NCI-H2196 treated with DMSO at 0.1 percent for 48 hours (cell line): ENCODE results near the gene AIM2.
"Not testable (repeated sequence)": the region's sequence is repeated elsewhere in the genome, so short reads cannot be mapped to it uniquely, and the experiment has no call there.

Experiments used
- DNase-seq: peaks from one replicate; lab custom pipeline; 2025; ENCODE audit not compliant: unreplicated experiment; lab: John Stamatoyannopoulos, UW

The AIM2 gene, protein sequence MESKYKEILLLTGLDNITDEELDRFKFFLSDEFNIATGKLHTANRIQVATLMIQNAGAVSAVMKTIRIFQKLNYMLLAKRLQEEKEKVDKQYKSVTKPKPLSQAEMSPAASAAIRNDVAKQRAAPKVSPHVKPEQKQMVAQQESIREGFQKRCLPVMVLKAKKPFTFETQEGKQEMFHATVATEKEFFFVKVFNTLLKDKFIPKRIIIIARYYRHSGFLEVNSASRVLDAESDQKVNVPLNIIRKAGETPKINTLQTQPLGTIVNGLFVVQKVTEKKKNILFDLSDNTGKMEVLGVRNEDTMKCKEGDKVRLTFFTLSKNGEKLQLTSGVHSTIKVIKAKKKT

GRCh38 chr1:159076438-159077119 lies at the start of gene AIM2:
AIM2 (minus strand) TSS chr1:159076766; CDS start chr1:159073499, 3,267 bp downstream.
- no peak for DNase-seq

- DNase-seq: no peak
Observed at GRCh38 chr1:159123587-159123986, 47.0 kb upstream of the AIM2 start.

- DNase-seq: no peak
Observed at GRCh38 chr1:159122005-159122621, 45.5 kb upstream of the AIM2 start.

DNA sequence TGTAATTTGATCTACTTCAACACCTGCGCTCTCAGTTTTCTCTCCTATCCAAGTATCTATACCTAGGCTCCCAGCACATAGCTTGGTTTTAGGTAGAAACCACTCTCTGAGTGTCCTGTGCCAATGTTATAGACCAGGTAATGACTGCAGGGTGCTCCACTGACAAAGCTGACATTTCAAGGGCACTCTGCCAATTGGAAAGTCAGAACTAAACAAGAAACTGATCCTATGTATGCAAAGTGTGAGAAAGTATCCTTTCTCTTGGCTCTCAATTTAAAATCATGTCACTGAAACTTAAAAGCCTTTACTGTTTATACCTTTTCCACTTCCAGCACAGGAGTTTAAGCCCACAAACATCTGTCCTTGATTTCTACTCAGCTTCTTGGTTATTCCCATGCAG lies 45.0 kb upstream of the AIM2 start:
- no peak for DNase-seq

GRCh38 chr1:159120317-159120716 lies 43.8 kb upstream of the AIM2 start:
- no peak for DNase-seq

GRCh38 chr1:159113596-159114433 lies 37.2 kb upstream of the AIM2 start:
- no peak for DNase-seq

DNA sequence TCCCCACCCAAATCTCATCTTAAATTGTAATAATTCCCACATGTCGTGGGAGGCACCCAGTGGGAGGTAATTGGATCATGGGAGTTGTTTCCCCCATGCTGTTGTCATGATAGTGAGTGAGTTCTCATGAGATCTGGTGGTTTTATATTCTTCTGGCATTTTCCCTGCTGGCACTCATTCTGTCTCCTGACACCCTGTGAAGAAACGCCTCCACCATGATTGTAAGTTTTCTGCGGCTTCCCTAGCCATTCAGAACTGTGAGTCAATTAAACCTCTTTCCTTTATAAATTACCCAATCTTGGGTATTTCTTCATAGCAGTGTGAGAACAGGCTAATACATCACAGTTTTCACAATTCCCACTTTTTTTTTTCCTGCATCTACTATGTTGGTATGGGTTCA lies 26.5 kb upstream of the AIM2 start:
- not testable (repeated sequence) for DNase-seq

GRCh38 chr1:159100589-159100988 lies 24.0 kb upstream of the AIM2 start:
- DNase-seq: no peak

GRCh38 chr1:159098596-159098995 lies 22.0 kb upstream of the AIM2 start:
- no peak for DNase-seq

DNA sequence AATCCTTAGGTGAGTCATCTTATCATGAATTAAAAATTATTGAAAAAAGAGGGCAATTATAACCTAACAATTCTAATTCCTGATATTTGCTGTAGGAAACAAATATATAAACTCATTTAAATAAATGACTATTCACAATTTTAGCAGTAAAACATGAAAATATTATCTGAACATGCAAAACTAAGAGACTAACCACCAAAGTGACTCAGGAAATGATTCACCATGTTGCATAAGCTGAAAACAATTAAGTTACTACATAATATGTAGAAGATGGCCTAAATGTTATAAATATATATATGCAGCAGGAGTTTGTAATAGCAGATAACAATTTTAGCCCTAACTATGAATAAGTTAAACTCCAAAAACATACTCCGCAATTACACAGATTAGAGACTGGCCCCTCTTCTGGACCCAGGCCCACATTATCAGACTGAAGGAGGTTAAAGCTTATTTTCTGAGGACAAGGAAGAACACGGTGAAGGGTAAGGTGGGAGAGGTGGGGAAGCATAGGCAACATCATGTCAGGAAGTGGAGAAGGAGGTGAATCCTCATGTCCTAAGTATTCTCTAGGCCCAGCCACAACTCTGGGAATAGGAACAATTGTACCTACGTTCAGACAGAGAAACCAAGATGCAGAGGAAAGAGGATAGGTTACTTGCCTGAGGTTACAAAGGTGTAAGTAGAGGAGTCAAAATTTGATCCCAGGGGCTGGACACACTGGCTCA lies 15.6 kb upstream of the AIM2 start:
- DNase-seq: no peak

DNA sequence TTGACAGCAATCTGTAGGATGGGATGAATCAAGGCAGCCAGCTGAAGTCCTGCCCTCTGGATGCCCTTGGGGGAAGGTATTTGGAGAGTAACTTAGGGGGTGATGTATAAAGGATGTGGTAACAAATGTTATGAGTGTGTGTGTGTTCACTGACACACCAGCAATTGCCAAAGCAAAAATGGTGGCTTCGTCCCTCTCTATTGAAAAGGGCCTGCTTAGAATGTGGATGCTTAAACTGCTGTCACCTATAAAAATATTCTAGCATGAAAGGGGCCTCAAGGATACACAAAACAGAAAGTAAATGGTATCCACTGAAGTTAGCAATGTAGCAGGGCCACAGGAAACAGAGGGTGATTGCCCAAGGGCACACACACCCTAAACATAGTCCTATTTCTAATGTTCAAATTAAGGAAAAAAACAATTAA lies 15.1 kb upstream of the AIM2 start:
- DNase-seq: no peak

DNA sequence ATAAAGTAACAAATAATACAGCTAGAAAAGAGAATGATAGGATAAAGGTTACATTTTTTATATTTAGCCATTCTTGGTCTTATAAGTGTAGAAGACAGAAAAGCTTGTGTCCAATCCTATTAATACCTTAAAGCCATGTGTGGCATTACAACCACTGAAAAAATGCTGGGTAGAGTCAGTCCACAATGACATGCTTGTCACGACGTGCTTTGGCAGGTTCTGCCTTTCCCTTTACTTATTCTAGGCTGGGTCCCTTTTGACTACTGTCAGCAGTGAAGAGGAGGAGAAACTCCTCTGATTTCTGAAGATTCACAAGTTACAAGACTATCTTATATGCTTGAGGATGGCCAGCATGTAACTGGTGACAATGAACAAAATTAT lies 14.6 kb upstream of the AIM2 start:
- no peak for DNase-seq

DNA sequence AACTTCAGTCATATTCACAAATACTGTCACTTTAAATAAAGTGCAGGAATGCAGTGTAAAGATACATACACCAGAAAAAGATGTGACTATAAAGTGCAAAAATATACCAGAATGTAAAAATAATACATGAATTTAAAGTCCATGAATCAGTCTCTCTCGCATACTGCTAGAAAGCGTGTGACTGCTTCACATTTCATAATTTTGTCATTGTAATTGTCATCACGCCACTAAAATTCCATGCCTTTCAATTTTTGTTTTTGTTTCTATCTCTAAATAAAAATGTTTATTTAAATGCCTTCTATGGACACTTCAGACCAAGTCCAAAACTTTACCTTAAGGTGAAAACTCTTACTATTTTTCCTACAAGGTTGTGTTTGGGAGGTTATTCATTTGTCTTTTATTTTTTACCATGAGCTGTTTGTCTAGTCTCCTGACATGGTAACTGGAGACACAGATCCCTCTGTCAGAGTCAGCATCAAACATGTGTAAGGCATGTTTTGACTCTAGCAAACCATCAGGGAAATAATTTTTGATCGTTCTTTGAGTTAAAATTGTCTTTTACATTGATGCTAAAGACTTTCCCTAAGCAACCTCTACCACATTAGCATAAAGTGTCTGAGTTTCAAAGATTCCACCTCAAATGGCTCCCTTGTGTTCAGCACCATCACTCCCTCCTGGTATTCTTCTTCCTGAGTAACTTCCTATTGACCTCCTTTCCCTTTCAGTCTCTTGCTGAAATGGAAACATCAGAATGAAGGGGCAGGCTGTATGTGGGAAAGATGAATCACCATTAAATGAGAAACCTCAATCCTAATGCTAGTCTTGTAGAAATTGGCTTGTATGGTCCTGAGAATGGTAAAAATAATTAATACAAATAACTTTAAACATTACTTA lies 14.0 kb upstream of the AIM2 start:
- no peak for DNase-seq

GRCh38 chr1:159089184-159089791 lies 12.7 kb upstream of the AIM2 start:
- no peak for DNase-seq

DNA sequence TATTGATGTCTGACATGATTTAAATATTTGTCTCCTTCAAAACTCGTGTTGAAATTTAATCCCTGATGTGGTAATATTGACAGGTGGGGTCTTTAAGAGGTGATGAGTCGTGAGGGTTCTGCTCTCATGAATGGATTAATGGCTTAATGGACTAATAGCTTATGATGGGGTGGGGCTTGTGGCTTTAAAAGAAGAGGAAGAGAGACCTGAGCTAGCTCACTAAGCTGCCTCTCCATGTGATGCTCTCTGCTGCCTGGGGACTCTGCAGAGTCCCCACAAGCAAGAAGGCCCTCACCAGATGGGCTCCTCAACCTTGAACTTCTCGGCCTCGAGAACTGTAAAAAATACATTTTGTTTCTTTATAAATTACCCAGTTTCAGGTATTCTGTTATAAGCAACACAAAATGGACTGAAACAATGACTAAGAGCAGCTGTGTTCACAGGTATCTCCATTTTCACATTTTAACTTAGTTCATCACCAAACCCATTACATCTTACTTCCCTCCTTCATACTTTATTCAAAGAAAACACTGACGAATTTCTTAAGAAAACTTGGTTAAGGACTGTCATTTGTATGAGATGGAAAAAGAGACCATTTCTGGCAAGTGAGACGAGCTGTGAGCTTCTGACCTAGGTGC lies 12.1 kb upstream of the AIM2 start:
- DNase-seq: no peak

GRCh38 chr1:159088050-159088449 lies 11.5 kb upstream of the AIM2 start:
- no peak for DNase-seq

DNA sequence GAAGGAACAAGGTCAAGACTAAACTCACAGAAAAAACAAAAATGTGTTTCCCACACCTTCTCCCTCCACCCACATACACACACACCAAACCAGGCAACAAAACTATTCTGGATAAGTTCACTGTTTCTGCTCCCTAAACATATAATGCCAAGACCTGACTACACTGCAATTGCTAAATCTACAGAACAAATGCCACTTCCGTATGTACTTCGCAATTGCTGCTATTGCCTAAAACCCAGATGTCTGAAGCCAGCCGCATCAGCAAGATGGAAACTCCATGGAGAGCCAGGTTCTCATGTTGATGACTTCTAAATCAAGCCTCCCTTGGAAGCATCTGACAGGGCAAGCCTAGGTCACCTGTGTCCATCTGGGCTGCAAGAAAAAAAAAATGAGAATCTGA lies 8.3 kb upstream of the AIM2 start:
- no peak for DNase-seq

DNA sequence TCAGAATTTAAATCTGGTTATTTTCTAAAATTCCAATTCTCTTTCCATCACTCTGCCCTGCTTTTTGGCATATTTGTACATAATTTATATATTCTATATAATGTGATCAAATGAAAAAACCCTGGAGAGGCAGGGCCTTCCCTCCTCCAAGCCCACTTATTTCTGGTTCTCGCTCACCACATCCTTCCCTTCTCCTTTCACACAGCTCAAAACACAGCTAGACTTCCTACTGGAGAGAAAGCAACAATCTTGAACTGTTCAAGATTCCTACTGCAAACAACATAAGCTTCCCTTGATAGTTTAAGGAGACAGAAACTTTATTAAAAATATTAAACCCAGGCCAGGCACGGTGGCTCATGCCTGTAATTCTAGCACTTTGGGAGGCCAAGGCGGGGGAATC lies 7.6 kb upstream of the AIM2 start:
- no peak for DNase-seq

- no peak for DNase-seq
Observed at GRCh38 chr1:159083013-159083412, 6.4 kb upstream of the AIM2 start.
